GM12874 (cell line): ENCODE data around the gene OPRL1.

Experiments
- TF ChIP-seq, protein P1 (sequence below): IDR thresholded peaks from 2 replicates; pipeline ENCODE4 v1.5.1; 2011; ENCODE audit warnings: low read depth, mild to moderate bottlenecking, control low read depth, low read length, moderate library complexity; ENCODE audit not compliant: insufficient read depth

The OPRL1 gene

GRCh38 chr20:64142590-64142989 is 62.7 kb downstream of the OPRL1 start:
- TF ChIP-seq, protein P1, sequence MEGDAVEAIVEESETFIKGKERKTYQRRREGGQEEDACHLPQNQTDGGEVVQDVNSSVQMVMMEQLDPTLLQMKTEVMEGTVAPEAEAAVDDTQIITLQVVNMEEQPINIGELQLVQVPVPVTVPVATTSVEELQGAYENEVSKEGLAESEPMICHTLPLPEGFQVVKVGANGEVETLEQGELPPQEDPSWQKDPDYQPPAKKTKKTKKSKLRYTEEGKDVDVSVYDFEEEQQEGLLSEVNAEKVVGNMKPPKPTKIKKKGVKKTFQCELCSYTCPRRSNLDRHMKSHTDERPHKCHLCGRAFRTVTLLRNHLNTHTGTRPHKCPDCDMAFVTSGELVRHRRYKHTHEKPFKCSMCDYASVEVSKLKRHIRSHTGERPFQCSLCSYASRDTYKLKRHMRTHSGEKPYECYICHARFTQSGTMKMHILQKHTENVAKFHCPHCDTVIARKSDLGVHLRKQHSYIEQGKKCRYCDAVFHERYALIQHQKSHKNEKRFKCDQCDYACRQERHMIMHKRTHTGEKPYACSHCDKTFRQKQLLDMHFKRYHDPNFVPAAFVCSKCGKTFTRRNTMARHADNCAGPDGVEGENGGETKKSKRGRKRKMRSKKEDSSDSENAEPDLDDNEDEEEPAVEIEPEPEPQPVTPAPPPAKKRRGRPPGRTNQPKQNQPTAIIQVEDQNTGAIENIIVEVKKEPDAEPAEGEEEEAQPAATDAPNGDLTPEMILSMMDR, result no peak

DNA sequence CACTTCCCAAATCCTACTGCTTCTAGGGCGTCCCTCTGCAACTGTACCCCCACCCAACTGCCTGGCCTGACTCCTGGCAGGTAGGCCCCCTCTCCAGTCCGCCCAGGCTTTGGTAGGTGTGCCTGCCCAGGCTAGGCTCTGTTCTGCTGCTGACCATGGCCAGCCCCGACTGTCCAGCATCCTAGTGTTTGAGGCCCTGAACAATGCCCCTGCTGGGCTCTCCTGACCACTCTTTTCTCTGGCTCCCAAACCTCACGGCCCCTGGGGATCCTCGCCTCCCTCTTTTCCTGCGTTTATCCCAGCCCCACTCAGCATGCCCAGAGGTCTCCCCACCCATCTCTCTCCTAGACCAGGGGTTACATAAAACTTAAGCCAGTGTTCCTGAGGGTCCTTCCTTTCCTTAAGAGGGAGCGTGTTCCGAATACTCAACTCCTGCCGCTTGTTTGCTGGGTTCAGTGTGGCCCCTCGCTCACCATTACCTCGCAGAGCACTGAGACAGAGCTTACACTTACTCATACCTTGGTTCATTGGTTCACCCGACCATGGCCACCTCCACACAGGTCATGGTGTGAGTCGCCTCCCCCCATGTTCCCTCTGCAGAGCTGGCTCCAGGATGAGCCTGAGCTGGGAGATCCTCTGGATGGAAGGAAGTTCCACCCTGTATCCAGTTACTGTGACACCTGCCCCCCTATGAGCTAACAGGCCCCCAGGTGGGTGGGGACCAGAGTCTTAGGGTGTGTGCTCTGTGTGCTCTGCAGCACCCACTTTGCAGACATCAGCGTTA is 63.3 kb downstream of the OPRL1 start:
- TF ChIP-seq, protein P1, result no peak

GRCh38 chr20:64144144-64144912 is 64.4 kb downstream of the OPRL1 start:
- TF ChIP-seq, protein P1, result no peak

DNA sequence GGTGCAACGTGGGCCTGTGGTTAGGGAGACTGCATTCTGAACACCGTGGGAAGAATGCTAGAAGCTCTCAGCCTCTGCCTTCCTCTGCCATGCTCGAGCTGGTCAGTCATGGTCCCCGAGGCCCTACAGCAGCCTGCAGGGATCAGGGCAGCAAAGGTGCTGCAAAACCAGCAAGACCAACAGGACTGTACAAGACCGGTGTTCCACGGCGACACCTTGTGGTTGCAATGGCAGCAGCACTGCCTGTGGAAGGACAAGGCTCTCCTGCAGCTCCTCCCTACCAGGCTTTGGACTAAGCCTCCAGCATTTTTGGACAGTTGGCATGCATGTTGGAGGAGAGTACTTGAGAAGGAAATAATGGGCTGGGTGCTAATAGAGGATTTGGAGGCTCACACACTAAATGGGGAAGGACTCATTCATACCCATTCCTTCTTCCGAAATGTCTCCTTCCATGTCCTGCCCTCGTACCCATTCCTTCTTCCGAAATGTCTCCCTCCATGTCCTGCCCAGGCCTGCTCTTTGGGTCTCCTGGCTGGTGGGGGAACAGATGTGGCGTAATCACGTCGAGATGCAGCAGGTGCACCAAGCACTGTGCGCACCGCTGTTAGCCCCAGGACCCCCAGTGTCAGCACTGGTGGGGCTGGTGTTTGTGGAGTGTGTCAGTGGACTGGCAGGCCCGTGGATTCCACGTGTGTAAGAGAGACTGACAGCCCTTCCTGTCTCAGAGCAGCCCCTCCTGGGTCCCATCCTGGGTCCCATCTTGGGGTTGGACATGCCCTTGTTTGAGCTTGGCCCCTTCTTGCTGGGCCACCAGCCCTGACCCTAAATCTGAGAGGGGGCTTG is 65.8 kb downstream of the OPRL1 start:
- TF ChIP-seq, protein P1, result peak; percentile 39; the same call in 1 of the 2 replicates

GRCh38 chr20:64146301-64146935 is 66.5 kb downstream of the OPRL1 start:
- TF ChIP-seq, protein P1, result no peak

DNA sequence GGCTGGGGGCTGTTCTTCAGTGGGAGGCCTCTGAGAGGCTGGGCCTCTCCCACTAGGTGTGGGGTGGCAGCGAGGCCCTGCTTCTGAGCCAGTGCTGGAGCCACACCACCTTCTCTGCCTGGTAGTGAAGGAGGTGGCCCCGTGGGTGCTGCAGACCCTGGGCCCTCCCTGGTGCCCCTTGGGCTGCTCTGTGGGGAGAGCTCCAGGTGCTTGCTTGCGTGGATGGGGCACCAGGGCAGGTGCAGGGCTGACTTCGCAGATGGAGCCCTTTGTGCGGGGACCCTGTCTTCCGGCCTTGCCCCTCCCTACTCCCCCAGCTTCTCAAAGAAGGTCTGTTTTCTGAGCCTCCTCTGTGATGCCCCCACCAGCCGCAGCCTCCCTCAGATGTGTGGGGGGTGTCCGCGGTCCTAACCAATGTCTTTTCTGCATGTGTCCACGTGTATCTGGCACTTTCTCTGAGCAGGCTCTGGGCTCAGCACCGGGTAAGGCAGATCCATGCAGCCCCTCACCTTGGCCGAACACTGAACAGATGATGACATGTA is 67.1 kb downstream of the OPRL1 start:
- TF ChIP-seq, protein P1, result no peak

DNA sequence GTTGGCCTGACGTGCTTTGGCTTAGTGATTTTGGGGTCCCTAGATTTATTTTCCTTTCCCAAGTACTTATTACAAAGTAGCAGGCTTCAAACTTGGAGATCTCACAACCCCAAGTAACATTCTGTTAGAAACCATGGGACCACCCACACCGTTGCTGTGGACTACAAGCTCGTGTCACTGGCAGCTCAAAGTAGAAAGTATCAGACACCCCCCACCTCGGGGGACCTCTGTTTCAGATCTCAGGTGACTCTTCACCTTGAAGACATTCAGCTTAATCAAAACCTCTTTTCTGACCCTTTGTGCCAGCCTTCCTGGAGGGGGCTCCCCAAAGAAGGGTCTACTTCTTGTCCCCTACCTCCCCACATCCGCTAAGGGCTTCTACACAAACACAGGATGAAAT is 68.7 kb downstream of the OPRL1 start:
- TF ChIP-seq, protein P1, result no peak
